Measurements from ENCODE around the gene TTC7B.
A peak's percentile ranks its signal among the peaks of the same experiment; 100 is the strongest.

TTC7B gene

DNA sequence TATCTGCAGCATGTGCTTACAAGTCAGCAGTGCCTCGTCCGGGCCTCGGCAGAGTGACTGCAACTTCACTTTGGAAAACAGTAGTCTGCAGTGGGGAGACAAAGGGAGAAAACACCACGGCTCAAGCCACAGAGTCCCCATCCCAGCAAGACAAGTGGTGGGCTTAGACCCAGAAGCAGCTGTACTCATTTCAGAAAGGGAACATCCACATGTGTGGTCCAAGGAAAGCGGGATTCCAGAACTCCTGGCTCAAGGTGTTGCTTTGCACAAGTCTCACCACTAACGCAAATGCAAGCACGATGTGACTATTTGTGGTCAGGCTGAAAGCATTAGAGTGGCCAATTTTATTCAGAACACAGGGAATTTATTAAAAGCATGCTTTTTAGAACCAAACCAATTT lies 198.3 kb downstream of the TTC7B start:
- no peak for DNase-seq (ENCODE audit: low spot score)

DNA sequence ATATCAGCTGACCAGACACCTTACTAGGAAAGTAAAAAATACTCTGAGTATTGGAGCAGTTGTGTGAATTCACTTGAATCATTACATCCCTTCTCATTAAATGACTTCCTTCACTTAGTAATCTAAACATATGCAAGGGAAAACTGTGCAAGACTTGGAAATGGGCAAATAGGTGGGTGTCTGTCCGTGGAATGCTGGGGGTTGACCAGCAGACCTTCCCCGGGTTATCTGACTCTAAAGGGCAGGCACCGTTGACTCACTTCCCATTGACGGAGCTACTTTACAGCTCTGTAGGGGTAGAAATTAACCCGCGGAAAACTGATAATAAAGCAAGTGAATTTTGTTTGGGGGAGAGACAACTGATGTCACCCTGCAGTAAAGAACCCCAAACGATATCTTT lies 199.3 kb downstream of the TTC7B start:
- no peak for DNase-seq (ENCODE audit: low spot score)

DNA sequence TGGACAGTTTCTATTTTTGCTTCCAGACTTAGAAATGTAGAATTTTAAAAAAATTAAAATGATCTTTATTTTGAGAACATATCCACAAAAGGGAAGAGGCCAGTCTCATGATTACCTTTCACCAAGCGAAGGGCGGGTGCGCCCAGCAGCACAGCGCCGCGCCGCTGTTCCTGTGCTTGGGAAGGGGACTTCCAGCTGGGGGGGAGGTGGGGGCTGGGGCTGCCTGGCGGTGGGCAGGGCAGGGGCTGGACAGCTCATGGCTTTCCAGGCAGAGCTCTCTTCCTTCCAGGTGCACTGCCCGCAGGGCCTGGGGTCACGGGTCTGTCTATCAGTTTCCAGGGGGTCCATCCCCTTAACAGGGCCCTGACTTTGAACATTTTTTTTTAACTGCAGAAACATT lies 199.9 kb downstream of the TTC7B start:
- DNase-seq (ENCODE audit: low spot score), result no peak

DNA sequence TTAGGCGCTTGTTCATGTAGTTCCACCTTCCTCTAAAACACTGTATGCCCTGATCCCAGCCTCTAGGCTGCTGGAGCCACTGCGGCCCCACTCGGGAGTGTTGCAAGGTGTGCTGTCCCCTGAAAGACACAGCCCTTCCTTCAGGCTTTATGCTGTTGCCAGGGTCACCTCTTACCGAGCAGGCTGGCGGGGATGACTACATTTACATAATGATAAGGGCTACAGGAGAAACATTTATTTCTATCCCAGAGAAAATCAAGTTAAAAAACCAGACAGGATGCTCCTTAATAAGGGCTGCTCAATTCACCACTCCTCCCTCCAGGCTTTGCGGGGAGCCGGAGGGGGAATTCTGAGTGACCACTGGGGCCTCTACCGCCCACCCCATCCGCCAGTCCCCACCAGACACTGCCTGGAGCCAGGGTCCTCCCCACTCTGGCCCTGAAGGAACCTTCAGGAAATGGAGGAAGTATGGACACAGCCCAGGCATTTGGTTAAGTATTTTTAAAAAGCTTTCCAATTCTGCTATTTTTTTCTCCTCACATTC lies 200.6 kb downstream of the TTC7B start:
- DNase-seq (ENCODE audit: low spot score), result no peak

DNA sequence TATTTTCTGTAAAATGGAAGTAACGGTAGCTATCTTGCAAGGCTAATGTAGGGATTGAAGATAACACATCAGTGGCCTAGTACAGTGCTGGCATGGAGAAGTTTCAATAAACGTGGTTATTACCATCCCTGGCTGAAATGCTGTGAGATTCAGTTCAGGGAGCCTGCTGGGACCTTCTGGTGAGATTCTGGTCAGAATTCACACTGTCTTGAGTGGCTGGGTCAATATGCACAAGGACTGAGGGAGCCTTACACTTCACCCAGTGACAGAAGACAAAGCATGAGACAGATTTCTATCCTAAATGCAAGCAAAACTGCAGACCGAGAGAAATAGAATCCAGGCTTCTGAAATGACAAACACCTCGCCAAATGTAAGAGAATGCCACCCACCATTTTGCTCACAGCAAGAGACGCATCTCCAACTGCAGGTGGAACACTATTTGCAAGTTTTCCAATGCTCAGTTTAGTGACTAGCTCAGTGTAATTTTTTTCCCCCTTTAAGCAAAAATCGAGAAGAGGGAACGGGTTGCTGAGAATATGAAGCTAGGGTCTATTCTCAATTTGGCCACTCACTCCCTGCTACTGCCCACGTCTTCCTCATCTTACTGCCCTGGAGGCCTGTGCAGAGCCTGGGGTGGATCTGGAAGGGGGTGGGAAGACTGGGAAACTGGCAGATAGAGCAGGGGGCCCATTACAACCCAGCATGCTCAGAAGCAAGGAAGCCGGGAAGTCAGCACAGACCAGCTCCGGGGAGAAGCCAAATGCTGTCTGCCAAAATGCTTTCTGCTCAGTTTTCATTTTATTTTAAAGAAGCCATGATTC lies 201.3 kb downstream of the TTC7B start:
- DNase-seq (ENCODE audit: low spot score), result no peak

DNA sequence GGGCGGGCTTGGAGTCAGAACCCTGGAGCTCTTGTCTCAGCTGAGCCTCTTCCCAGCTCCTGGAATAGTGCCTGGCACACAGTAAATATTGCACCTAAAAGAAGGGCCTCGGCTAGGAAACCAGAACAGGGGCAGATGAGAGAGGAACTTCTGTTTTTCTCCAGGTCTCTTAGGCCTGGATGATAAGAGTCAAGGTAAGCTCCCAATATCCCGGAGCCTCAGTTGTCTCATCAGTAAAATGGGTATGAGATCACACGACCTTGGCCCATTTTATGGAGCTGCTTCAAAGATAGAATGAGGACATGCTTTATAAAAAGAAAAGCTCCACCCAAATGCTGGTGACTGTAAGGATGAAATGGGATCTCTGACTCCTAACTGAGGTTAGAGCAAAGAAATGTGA lies 202.2 kb downstream of the TTC7B start:
- no peak for DNase-seq (ENCODE audit: low spot score)

DNA sequence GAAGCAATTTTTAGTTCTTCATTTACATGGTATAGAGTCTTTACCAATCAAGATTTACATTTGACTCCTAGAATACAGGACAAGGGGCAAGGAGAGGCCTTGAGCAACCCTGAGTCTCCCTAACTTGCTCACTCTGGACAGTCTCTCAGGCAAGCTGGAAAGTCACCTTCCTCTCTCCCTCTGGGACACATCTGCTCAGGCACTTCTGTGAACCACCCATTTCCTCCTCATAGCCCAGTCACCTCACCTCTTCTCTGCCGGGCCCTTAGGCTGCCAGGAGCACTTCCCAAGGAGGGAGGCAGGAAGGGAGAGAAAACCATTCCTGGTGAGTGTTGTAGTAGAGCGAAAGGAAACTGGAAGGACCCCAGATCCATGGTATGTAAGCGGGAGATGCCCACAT lies 202.8 kb downstream of the TTC7B start:
- no peak for DNase-seq (ENCODE audit: low spot score)

DNA sequence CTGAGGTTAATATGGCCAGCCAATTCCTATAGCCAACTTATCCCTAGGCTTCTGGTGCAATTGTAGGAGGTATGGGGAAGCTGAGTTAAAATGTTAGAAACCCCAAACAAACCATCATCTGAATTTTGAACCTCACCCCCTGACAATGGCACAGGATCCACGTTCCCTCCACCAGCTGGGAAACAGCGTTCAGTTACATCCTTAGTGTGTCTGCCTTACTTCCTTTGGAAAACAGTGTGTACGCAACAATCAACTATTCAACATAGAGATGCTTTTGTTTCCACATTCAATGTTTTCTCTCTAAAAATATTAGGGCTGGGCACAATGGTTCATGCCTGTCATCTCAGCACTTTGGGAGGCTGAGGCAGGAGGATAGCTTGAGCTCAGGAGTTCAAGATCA lies 203.4 kb downstream of the TTC7B start:
- DNase-seq (ENCODE audit: low spot score), result no peak

DNA sequence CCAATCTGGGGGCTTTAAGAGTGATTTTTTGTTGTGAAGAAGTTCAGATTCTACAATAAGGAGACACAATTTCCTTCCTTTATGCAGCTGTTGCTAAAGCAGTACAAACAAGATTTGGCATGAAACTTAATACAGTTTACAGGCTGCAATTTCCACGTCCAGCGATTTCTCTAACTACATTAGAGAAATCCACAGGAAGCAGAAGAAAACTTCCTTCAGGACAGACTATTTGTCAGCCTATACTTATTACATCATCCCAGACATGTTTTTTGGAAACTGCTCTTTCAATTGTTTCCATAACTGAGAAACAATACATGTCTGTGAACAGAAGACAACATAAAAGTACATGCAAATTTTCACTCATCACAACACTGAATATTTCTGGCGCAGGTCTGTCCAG lies 204.3 kb downstream of the TTC7B start:
- no peak for DNase-seq (ENCODE audit: low spot score)

DNA sequence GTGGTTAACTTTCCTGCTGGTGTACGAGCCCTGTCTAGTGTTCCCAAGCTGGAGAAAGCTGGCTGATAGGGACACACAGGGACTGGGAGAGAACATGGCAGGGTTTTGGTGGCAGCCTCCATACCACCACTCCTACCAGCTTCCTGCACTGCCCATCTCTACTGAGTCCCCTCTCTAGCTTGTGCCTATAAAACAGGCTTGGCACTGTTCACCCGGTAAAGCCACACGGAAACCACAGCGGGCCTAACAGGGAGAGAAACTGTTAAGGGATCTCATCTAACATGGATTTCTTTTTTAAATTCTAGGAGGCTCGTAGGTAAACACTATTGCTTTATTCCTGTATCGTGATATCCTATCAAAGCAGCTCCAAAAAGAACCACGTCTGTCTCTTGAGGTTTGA lies 204.7 kb downstream of the TTC7B start:
- no peak for DNase-seq (ENCODE audit: low spot score)

DNA sequence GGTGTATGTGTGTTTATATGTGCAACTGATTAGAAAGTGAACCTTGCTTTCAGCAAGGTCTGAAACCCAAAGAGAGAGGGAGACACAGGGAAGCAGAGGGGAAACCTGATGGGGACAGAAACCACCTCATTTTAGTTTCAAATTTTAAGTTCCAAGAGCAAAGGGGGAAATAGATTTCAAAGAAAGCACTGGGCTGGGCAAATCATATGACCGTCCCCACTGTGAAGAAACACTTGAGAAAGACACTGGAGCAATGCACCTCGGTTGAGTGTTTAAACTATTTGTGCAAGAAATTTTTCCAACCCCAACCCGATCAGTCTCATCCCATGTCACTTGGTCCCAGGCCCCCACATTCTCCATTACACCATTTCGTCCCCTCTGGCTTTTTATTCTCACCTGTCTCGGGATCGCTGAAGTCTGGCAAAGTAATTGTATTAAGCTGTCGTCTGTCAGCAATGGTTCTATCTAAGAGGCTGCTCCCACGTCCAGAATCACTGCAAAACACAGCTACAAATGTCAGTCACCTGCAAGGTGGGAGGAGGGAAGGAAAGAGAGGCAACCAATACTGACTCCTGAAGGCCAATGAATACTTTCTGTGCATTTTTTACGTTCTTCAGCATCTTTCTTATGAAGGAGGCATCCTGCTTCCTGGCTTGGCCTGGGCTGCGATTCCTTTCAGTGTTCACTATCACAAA lies 205.7 kb downstream of the TTC7B start:
- DNase-seq (ENCODE audit: low spot score), result peak; percentile 20

DNA sequence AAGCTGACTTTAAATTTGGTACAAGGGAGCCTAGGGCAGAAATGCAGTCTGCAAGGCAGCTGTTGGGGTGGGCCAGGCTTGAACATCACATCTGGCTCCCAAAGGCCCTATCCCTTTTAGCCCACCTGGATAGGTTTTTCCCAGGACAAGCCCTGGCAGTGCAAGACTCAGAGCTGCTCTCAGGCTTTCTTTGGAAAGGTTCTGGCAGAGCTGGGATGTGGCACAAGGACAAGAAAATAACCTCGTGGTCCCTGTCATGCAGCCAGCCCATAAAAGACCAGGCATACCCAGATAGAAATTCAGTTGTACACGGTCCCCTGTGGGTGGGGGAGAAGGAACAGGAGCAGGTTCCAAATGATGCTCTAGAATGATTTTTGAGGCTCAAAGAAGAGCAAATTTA lies 206.9 kb downstream of the TTC7B start:
- DNase-seq (ENCODE audit: low spot score), result no peak

DNA sequence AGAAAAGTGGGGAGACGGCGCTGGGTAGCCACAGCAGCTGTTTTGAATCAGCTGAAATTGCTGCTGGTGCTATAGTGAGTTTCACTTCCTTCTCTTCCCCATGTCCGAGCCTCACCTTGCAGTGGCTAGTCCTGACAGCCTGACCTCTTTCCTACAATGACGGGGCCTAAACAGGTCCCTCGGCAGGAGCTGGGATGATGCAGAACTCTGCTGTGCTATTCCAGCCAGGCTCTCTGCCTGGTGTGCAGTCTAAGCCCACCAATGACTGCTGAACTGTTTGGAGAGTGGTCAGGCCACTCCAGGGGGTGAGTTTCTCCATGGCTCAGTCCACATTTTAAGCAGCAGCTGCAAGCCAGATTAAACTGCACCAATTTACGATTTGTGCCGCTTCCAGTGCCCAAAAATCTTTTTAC lies 207.3 kb downstream of the TTC7B start:
- no peak for DNase-seq (ENCODE audit: low spot score)

DNA sequence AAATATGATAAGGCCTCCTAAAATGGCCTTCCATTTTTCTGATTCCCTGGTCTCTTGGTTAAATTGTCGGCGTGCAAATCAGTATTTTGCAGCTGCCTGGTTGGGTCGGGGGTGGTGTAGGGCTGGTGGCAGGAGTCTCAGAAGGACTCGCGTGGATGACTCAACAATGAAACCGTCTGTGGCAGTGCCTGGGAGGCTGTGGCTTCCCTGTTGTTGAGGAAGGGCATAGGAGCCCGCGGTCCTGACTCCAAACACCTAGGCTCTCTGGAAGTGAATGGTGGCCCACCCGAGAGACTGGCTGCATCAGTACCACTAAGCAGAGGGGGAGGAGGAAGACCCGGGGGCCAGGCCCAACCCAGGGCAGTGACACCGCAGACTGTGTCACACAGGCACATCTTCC lies 207.9 kb downstream of the TTC7B start:
- no peak for DNase-seq (ENCODE audit: low spot score)

DNA sequence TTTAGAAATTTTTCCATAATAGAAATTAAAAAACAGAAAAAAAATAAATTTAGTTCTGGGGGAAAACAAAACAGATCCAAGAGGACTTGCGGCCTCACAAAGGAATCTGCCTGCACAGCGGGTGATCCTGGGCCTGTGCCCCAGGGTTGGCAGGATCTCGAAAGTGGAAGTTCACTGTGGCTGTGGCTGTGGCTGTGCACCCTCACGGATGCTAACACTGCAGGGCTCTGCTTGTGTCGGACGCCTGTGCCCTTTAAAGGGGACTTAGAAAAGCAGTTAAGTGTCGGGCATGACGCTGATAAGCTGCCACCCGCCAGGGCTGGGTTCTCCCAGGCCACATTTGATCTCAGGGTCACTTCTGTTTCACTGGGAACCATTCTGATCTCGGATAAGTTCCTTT lies 209.1 kb downstream of the TTC7B start:
- no peak for DNase-seq (ENCODE audit: low spot score)

DNA sequence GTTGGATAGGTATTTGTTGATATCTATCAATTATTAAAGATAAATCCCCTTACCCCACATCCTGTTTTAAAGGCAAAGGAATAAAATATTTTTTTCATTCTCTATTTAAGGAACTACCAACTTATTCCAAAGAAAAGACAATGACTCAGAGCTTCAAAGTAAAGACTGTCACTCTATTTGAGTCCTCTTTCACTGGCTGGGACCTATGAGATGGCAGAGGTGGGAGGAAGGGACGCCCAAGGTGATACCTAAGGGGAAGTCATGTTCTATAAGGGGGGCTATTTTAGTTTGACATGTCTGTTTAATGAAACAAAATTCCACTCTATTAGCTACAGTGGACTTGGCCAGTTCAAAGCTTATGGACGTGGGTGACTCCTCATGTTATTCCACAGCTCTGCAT lies 209.8 kb downstream of the TTC7B start:
- DNase-seq (ENCODE audit: low spot score), result no peak

DNA sequence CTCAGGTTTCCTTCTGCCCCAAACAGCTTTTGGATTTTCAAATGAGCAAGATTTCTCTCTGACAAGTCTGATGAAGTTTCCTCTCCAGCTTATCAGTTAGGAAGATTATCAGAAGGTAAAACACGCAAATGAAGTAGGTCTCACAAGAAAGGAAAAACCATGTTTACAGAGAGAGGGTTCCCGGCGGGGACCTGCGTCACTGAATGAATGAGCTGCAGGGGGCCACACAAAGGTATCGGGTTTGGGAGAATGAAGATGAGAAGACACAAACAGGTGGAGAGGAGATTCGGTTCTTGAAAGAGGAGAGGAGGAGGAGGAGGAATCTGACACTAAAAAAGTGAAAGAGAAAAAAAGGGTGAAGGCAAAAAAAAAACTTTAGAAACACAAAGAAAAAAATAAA lies 210.8 kb downstream of the TTC7B start:
- DNase-seq (ENCODE audit: low spot score), result no peak

DNA sequence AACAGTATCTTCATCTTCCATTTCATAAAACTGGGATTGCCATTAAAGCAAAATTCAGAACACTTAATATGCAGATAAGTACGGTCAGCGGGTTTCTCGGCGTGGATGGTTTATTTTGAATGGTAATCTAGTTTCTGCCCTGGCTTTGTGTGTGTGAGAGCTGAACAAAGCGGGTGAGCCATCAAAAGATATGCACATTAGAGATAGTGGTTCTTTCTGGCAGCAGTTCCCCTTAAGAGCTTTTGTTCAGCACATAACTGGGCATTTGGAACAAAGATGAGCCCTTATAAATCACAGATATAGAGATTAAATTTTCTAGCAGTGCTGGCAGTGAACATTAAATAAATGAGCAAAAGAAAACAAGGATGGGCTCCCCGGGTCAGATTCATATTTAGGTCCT lies 211.9 kb downstream of the TTC7B start:
- DNase-seq (ENCODE audit: low spot score), result no peak

DNA sequence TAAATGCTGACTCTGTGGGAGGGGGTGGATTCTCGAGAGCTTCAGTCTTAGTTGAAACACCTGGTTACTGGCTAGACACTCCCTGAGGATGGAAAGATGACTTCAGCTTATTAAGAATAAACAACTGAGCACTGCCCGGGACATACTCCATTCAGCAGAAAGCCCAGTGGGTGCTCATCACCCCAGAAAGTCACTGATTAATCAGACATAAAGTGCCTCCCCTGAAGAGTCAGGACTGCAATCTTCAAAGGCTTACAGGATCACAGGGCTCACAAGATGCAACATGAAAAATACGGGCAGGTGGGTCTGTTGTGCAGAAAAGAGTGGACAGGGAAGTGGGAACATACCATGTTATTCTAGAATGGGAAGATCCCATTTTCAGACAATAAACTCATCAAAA lies 212.4 kb downstream of the TTC7B start:
- DNase-seq (ENCODE audit: low spot score), result no peak

DNA sequence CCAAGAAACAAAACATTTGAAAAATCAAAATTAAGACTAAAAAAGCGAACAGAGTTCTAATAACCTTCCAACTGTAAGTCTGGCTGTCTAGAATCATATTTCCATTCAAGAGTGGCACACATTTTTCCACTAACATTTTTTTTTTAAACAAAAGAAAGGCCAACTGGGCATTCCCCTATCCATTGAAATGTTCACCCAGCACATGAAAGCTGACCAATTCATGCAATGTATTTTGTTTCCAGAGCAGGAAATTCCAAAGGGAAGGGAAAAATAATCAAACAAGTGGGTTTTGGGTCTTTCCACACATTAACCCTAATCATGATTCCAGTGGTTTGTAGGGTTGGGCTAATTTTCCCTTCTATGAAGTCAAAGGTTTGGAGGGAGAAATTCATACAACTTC lies 212.9 kb downstream of the TTC7B start:
- no peak for DNase-seq (ENCODE audit: low spot score)

DNA sequence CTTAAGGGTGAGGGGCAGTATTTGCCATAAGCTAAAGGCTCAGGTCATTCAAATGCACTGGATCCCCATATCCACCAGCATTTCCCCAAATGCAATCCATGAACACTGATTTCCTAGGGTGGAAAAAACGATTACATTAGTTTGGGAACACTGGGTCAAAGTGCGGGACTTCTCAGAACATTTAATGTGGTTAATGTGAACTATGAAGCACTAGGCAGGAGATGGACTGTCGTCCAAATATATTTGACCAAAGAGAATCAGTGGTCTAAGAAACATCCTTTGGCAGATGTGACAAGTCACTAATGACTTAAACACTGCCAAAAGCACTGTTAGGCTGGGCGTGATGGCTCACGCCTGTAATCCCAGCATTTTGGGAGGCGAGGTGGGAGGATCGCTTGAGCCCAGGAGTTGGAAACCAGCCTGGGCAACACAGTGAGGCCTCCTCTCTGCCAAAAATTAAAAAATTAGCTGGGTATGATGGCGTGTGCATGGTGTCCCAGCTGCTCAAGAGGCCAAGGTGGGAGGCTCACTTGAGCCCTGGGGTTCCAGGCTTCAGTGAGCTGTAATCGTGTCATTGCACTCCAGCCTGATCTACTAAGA lies 214.0 kb downstream of the TTC7B start:
- no peak for DNase-seq (ENCODE audit: low spot score)

DNA sequence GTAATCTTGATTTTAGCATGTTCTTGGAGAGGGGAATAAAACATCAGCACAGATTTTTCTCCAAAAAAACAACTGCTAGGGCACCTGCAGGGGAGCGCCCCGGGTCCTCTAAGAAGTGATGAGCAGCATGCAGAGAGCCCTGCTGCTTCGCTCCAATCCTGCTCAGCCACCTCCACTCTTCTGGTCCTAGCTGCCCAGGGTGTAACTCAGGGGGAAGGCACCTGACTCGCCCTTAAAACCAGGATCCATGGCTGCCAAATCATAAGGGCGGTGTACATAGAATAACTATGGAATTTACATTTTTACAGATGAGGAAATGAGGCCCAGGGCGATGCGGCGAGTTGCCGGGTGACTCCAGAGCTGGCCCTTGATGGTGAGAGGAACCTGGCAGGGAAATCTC lies 214.7 kb downstream of the TTC7B start:
- no peak for DNase-seq (ENCODE audit: low spot score)

DNA sequence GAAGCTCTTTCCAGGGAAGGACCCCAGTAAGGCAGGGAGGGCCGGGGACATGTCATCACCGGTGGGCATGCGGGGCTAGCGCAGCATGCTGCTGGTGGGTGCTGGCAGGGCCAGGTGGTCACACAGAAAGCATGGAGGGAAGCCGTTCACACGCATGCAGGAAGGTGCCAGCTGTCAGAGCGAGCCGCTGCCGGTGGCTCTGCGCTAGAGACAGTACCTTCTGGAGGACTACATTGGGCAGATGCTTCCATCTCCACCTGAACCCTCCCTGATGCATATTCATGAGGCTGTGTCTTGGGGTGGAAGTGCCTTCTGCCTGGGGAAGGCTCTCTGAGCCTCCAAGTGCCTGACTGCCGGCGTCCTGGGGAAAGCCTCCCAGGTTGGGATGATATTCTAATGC lies 215.6 kb downstream of the TTC7B start:
- no peak for DNase-seq (ENCODE audit: low spot score)
